Hematopoietic multipotent progenitor cell treated with erythropoietin and hydrocortisone succinate and interleukin-3 and kit ligand, for 4 days (in vitro differentiated cells): Measurements from ENCODE around the gene UGT1A3.
"Not testable (repeated sequence)": the region's sequence is repeated elsewhere in the genome, so short reads cannot be mapped to it uniquely, and the experiment has no call there.

Experiments
- DNase-seq: peaks from one replicate; pipeline ENCODE4 v3.0.0-alpha.2; 2015

UGT1A3 gene

GRCh38 chr2:233728723-233729301 is at the start of gene UGT1A3:
TSS of gene UGT1A3 (plus strand) at chr2:233729042. CDS start at chr2:233729127, 85 bp downstream.
- DNase-seq: no peak

- no peak for DNase-seq
Observed at GRCh38 chr2:233679196-233679595, 49.6 kb upstream of the UGT1A3 start.

- DNase-seq: no peak
Observed at GRCh38 chr2:233680361-233681045, 48.3 kb upstream of the UGT1A3 start.

GRCh38 chr2:233681521-233682099 is 47.2 kb upstream of the UGT1A3 start, which contains the start of gene UGT1A7:
TSS of gene UGT1A7 (plus strand) at chr2:233681901. CDS start at chr2:233681938, 37 bp downstream.
- DNase-seq: no peak

DNA sequence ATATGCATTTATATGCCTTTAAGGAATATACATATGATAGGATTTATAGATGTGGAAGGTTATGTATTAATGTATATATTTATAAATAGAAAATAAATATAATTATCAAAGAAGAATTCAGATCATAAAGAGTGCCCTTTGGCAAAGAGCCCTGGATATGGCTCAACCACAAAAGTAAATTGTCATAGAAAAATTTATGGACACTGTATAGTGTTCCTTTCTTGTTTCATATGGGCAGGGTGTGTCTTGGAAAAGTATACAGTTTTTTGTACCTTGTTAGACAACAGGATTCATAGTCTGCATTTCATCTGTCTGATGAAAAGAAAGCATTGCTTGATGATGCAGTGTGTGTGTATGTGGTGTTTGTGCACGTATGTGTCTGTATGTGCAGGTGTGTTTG is 44.2 kb upstream of the UGT1A3 start:
- DNase-seq: no peak

DNA sequence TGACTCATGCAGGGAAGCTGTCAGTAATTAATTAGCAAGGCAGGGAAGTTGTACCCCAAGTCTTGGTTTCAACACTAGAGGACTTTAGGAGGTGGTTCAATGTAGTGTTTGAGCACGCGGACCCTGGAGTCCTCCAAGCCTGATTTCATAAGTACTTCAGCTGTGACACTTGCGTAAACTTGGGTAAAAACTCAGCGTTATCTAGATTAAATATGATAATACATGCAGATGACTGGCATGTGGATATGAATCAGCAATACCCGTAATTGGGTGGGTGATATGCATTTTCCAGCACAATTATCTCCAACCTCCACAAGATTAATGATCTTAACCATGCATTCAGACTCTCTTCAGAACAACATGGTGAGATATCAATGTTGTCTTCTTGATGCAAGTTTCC is 41.9 kb upstream of the UGT1A3 start:
- peak; percentile 86 for DNase-seq

DNA sequence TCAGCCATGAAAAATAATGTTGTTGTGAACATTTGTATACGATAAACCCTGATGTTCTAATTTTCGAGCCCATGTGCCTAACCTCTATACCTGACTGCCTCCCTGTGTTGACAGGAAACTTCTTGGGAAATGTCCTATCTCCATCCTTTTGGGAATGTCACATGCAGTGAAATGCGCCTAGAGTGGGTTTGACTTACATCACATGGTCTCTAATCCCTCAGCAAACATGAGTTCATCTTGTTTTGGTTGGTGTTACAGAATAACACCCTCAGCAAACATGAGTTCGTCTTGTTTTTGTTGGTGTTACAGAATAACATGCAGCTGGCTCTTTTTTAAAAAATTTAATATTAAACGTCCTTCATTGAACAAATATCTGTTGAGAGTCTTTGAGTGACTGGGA is 40.5 kb upstream of the UGT1A3 start:
- DNase-seq: no peak

DNA sequence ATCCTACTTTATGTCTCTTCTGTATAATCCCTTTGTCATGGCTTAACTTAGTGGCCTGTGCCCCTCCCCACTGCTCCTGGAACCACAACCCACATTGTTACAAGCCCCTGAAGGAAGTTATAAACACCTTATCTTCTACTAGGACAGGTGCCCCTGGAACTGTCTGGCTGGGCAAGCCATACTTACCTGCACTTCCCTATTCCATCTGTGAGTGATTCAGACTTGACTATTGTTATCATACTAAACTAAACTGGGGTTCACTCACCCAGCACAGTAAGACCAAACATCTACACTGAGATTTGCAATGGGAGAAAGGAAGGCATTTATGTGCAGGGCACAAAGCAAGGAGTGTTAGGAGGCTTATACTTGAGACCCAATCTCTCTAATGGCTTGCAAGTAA is 39.8 kb upstream of the UGT1A3 start:
- DNase-seq: peak; percentile 32

DNA sequence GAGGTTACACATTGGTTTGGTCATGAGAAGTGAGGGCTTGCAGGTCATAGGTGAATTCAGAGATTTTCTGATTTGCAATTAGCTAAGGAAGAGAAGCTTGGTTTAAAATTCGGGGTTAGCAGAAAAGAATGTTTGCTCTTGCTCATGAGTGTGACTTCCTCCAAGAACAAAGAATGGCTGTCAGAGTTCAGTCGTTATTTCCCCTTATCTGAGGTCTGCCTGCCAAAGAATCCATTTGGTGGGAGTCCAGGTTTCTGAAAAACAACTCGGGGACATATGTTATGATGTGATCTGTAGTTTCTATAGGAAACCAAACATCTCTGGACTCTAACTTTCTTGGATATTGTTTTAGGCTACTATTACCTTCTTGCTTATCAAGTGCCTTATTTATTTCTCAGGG is 39.3 kb upstream of the UGT1A3 start:
- DNase-seq: peak; percentile 69

DNA sequence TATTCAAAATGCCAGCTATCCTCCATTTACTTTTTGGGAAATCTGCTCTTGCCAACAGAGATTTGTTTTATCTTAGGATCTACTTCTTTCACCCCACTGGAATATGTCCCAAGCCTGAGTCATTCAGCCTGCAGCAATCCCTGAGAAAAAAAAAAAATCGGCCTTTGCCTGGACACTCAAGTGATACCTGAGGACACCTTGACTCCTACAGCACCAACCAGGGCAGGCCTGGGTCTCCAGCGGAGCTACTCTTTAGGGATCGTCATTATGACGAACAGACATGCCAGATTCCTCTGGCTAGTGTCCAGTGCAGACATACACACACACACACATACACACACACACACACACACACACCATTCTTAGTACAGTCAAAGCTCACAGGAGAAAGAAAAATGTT is 38.4 kb upstream of the UGT1A3 start:
- DNase-seq: no peak

GRCh38 chr2:233691443-233692433 is 37.1 kb upstream of the UGT1A3 start:
- DNase-seq: no peak

- DNase-seq: no peak
Observed at GRCh38 chr2:233692648-233693047, 36.2 kb upstream of the UGT1A3 start, which contains the start of gene UGT1A6. TSS of gene UGT1A6 (plus strand) at chr2:233692890. CDS start at chr2:233693005, 115 bp downstream.

DNA sequence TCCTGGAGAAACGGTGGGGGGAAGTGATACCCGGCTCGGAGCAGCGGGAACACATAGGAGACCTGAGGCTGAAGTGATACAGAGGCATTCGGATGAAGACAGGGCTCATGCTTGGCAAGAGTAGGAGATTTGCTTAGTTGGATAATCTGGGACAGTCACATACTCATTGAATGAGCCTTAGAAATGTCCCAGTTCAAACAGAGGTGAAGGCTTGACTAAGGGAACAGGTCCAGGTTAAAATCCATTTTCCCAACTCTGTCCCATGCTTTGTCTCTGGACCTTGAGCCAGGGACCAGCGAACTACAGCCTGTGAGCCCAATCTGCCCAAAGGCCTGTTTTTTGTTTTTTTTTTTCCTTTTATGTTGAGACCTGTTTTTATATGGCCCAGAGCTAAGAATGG is 34.9 kb upstream of the UGT1A3 start:
- DNase-seq: no peak

DNA sequence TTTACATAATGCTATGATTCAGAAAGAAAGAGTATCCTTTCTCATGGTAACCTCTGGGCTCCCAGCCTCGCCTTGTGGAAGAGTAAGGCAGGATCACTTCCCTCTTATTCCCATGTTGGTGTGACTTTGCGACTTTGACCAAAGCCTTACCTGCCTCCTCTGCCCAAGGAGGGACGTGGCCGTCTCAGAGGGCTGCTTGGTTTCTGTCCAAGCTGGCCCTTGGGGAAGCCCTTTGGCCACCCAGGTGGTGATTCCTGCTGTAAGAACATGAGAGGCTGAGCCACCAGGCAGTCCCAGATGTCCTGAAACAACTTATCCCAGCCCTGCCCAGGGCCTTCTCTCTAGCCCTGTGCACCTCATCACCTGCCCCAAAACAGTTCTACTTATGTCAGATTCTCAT is 30.1 kb upstream of the UGT1A3 start:
- no peak for DNase-seq

DNA sequence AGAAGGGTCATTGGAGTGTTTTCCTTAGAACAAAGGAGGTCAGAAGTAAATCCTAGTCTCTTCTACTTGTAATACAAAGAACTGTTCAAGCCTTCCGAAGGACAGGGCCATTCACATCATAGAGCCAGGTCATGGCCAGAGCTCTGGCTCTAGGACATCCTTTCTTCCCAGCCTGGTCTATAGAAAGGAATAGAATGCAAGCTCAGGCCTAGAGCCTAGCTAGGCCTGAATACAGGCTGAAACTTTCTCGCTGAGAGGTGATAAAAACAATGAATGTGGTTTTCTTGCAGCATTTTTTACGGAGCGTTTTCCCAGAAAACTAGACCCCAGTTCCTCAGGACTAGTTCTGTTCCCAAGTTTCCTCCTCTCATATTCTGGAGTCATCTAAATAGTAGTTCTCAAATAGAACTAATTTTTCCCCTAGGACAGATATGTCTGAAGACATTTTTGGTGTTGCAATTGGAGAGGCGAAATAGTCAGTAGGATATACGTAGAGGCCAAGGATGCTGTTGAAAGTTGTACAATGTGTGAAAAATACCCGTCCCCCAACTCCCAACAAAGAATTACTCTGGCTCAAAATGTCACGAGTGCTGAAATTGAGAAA is 29.3 kb upstream of the UGT1A3 start:
- DNase-seq: no peak

DNA sequence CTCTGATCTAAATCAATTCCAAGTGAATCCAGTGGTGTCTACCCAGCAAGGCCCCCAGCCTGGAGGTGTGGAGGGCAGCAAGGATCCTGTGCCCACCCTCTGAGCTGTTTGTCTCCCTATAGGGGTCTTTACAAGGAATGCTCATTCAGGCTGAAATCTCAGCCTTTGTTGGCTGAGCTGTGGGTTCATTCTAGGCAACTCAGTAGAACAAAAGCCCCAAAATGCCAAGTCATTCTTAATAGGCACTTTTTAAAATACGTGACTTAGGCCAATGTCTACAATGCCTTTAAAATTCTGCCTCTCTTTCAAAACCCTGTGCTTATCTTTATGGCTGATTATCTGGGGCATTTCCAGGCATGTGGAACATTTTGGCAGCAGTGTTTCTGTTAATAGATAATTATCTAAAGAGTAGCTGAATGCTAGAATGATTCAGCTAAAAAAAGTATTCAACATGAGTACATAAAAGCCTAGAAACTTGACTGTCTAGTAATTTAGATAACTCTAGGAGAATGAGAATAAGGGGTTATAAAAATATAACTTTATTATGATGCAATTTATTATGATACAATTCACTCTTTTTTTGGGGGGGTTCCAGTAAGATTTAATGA is 28.7 kb upstream of the UGT1A3 start:
- DNase-seq: peak; percentile 96

GRCh38 chr2:233700842-233701241 is 28.0 kb upstream of the UGT1A3 start:
- DNase-seq: not testable (repeated sequence)

GRCh38 chr2:233702238-233702637 is 26.6 kb upstream of the UGT1A3 start:
- no peak for DNase-seq

DNA sequence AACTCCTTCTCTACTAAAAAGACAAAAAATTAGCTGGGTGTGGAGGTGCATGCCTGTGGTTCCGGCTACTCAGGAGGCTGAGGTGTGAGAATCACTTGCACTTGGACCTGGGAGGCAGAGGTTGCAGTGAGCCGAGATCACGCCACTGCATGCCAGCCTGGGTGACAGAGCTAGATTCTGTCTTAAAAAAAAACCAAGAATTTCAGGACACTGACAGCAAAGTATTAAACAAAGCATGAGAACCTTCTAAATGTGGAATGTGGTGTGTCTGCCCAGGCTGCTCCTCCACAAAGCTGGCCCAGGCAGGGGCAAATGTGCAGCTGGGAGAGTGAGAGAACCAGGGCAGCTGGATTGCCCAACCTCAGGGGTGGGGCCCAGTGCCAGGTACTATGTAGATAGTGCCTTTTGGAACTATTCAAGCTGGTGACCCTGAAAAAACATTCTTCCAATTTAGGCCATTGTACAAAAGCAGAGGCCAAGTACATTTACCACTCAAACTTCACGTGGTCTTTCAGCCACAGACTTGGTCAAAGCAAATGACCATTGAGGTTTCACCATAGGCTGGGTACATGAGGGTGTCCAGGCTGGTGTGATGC is 22.8 kb upstream of the UGT1A3 start:
- DNase-seq: peak; percentile 66

DNA sequence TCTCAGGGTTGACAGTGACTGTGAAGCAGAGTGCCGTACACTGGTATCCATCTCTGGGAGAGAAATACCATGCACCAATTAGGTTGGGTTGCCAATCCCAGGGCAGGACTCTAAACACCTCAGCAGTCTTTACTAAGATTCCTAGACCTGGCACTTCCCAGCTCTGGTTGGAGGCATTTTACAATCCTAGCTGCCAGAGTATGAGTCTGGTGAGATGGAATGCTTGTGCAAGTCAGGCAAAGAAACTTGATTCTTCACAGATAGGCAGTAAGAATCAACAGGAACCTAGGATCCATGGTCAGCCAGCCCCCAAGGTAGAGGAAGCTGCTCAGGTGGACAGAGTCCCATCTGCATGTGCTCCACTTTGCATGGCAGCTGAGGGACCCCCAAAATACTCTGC is 22.1 kb upstream of the UGT1A3 start:
- no peak for DNase-seq

DNA sequence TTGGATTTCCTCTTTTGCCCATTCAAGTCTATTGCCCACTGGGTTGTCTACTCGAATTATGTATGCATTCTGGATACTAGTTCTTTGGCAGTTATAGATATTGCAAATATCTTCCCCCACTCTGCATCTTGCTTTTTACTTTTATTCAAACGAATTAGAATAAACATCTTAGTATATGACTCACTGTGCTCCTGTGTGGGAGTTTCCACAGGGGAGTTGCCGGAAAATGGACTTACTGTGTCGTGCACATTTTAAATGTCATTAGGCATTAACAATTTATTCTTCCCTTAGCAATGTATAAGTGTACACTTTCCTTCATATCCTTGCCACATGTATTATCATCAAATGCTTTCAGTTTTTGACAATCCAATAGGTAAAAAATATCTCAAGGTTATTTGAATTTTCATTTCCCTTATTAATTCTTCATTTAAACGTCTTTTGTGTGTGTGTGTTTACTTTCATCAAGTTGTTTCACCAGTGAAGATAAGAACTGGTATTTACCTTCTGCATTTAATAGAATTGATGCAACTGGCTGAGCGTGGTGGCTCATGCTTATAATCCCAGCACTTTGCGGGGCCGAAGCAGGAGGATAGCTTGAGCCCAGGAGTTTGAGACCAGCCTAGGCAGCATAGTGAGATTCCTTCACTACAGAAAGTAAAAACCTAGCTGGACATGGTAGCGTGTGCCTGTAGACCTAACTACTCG is 20.8 kb upstream of the UGT1A3 start:
- DNase-seq: no peak
